GM12864 (cell line): ENCODE measurements around the gene MYOCD.

Source experiments
- DNase-seq: peaks from one replicate; pipeline ENCODE4 v3.0.0-alpha.2; 2011; ENCODE audit warnings: low read depth
- H3K4me3 ChIP-seq: 2 replicates; pipeline ENCODE4 v1.5.1; 2011; ENCODE audit warnings: mild to moderate bottlenecking, low read depth, low read length, control low read depth
- TF ChIP-seq, protein P1 (sequence below): IDR thresholded peaks from 2 replicates; pipeline ENCODE4 v1.5.1; 2011; ENCODE audit warnings: low read depth, mild to moderate bottlenecking, moderate library complexity, low read length, control low read depth, inconsistent platforms; ENCODE audit errors: missing control alignments

The MYOCD gene

DNA sequence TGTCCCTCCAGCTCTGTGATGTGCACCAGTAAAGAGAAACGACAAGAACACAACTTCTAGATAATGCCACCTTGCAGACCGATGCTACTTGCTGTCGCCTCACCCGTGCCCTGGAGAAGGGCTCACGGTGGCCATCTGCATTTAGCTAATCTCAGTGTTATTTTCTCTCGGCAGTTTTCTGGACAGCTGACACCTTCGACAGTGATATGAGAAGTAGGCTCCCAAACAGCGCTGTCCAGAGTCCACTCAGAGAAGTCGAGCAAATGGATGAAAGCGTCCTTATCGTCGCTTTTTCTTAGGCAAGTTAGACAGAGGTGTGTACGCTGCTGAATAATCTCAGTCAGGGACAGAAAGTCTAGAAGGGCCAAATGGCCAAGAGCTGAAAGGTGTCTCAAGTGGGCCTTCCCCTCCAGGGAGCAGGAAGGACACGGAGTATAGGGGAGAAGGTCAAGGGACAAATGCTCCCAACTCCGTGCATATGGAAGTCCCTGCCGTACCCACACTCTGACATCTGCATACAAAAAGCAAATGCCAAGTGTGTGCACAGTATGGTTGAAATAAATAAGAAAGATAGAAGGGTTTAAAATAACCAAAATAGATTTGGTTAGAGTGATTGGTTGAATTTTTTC is 42.4 kb upstream of the MYOCD start:
- TF ChIP-seq, protein P1, sequence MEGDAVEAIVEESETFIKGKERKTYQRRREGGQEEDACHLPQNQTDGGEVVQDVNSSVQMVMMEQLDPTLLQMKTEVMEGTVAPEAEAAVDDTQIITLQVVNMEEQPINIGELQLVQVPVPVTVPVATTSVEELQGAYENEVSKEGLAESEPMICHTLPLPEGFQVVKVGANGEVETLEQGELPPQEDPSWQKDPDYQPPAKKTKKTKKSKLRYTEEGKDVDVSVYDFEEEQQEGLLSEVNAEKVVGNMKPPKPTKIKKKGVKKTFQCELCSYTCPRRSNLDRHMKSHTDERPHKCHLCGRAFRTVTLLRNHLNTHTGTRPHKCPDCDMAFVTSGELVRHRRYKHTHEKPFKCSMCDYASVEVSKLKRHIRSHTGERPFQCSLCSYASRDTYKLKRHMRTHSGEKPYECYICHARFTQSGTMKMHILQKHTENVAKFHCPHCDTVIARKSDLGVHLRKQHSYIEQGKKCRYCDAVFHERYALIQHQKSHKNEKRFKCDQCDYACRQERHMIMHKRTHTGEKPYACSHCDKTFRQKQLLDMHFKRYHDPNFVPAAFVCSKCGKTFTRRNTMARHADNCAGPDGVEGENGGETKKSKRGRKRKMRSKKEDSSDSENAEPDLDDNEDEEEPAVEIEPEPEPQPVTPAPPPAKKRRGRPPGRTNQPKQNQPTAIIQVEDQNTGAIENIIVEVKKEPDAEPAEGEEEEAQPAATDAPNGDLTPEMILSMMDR: no peak
- DNase-seq: no peak
- no peak overlapping the region for H3K4me3 ChIP-seq

DNA sequence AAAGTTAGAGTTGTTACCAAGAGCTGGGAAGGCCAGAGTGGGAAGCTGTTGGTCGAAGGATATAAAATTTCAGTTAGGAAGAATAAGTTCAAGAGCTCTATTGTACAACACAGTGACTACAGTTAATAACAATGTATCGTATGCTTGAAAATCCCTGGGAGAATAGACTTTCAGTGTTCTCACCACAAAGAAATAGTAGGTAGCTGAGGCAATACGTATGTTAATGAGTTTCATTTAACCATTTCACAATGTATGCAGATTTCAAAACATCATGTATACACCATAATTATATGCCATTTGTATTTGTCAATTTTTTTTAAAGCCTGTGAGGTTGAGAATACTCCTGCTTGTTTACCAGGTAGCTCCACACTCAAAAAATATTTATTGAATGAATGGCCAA is 41.5 kb upstream of the MYOCD start:
- no peak for DNase-seq
- H3K4me3 ChIP-seq: no peak overlapping the region
- TF ChIP-seq, protein P1: no peak

DNA sequence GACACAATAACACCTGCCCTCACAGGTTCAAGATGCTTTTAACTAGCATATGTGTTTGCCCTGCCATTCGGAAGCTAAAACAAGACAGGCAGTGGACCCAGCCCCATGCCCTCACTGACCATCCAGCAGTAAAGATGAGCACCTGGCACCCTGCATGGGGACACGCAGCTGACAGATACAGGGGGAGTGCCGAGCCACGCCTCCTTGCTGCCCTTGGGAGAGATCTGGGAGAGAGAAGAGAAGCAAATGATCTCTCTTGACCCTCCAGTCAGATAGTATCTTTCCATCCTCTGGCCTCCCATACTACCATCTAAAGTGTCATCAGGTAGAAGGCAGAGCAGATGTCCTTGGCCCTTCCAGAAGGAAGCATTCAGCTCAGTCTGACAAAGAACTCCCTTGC is 40.6 kb upstream of the MYOCD start:
- no peak overlapping the region for H3K4me3 ChIP-seq
- TF ChIP-seq, protein P1: no peak
- DNase-seq: no peak

DNA sequence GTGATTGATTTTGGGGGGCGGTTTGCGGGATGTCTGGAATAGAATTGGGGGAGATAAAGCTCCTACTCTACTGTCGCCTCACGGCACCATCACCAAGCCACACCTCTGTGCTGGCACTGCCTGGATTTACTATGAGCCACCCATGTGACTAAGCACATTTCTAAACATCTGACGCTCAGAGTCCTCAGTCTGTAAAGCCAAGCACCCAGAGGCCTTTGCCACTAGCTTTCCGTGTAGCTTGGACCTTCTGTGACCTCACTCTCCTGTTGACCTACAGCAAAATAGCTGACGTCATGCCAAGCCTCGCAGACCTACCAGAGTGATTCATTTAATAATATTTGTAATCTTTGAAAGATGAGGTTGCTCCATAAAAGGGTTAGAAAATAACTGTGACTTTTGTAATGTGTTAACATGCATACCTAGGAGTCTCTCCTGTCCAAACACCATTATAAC is 38.5 kb upstream of the MYOCD start:
- no peak for DNase-seq
- TF ChIP-seq, protein P1: no peak
- no peak overlapping the region for H3K4me3 ChIP-seq

DNA sequence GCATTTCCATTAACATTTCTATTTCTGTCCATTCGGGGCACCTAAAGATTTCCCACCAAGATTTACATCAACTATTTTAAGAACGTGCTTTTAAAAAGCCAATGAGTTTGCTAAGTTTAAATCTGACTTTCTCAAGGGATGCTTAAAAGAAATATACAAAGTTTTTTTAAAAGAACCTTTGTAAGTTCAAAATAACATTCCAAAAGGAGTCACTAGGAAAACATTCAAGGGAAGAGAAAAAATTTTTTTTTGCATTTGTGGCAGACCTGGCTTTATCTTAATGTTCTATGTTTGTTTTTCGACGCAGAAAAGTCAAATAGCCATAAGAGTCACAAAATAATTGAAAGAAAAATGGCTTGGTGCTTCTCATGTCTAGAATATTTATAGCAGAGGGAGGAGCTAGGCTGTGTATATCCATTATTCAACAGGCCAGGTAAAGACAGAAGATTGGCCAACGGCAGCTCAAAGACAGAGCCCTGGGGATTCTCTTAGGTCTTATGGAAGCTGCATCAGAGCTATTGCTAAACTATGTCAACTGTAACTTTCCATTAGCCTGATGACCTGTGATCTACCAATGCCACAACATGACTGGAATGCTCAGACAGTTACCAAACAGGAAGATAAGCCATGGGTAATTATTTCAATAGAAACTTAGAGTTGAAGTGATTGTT is 37.8 kb upstream of the MYOCD start:
- no peak for DNase-seq
- TF ChIP-seq, protein P1: no peak
- no peak overlapping the region for H3K4me3 ChIP-seq

DNA sequence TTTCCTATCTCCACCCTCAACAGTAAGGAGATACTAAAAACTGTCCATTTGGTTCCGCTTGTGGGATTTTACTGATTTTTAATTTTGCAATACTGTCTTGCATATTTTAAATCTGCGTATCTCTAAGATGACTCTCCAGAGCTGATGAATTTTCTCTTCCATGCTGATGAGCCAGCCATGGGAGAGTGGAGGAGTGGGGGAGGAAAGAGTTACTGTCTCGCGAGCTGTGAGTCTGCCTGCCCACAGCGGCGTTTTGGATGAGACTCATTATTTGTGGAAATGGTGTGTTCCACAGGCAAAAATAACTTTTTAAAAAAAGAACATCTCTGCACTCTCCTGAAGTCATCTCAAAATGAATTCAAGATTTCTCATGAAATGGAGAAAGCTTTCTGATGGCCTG is 34.6 kb upstream of the MYOCD start:
- TF ChIP-seq, protein P1: no peak
- H3K4me3 ChIP-seq: no peak overlapping the region
- DNase-seq: no peak

DNA sequence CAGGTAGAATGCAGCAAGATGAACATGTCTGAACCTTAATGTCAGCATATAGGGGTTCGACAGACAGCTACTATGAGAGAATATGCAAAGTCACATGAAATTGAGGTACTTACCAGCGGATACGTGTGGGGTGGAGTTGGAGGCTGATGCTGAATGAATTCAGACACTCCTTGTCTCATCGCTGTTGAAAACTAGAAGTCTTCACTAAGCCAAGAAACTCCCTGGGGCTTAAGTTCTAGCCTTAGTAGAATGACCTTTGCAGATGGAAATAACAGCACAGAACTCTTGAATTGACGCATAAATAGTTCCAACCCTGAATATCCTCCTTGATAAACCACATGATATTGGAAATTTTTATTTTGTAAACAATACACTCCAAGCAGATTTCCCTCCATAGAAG is 32.9 kb upstream of the MYOCD start:
- DNase-seq: no peak
- TF ChIP-seq, protein P1: no peak
- H3K4me3 ChIP-seq: no peak overlapping the region
